Activated CD8-positive, alpha-beta T cell treated with anti-CD3 and anti-CD28 coated beads, Interleukin-2, amount 10 ng/mL, durations not matched to agents 7 days and 5 days (primary cell): ENCODE measurements around the gene COASY. TPM values are rescaled to one million over a fixed set of nuclear protein-coding genes. Genes with fewer than 3 reads are reported as not detected.
A peak's percentile ranks its signal among the peaks of the same experiment; 100 is the strongest.

Experiments
- ATAC-seq: fragments of 150-1000 bp; cut with Tn5 transposase; one replicate; pipeline ENCODE4 v1.10.0; 2021; ENCODE audit warnings: moderate library complexity
- CTCF ChIA-PET: fragments of 350-600 bp; sonication (Branson Sonifier 250); formaldehyde crosslinking; loops from one replicate; lab custom pipeline; 2021; ENCODE audit warnings: antibody characterized with exemption; lab: Charles Lee
- POLR2A ChIA-PET: fragments of 350-600 bp; sonication (Branson Sonifier 250); formaldehyde crosslinking; loops from one replicate; lab custom pipeline; 2021; ENCODE audit warnings: antibody characterized with exemption; lab: Charles Lee
- DNase-seq: peaks from one replicate; pipeline ENCODE4 v3.0.0-alpha.2; 2020
- H3K27ac Mint-ChIP-seq: one replicate; pipeline ENCODE4 v1.8.0; 2021; ENCODE audit warnings: mild to moderate bottlenecking, mixed read lengths
- H3K27me3 Mint-ChIP-seq: one replicate; pipeline ENCODE4 v1.8.0; 2021; ENCODE audit warnings: low read depth, mixed read lengths
- H3K36me3 Mint-ChIP-seq: one replicate; pipeline ENCODE4 v1.8.0; 2021; ENCODE audit warnings: low read depth, mixed read lengths
- H3K4me1 Mint-ChIP-seq: one replicate; pipeline ENCODE4 v1.8.0; 2021; ENCODE audit warnings: low read depth, mixed read lengths
- H3K4me3 Mint-ChIP-seq: one replicate; pipeline ENCODE4 v1.8.0; 2021; ENCODE audit warnings: mild to moderate bottlenecking, mixed read lengths
- H3K9me3 Mint-ChIP-seq: one replicate; pipeline ENCODE4 v1.8.0; 2022; ENCODE audit warnings: mixed read lengths; ENCODE audit not compliant: insufficient read depth
- total RNA-seq, 2 experiments: library from RNA; stranded (reverse); gene quantifications; one replicate each; pipeline ENCODE4 v1.2.3, GENCODE V29; 2021

The COASY gene
- total RNA-seq, 2 experiments from 2014 or later: 54.8 to 62.1 TPM

GRCh38 chr17:42578282-42578869 is 16.4 kb downstream of the COASY start:
- ATAC-seq (peak; percentile 54), DNase-seq (peak; percentile 84)
- peak overlapping the region; percentile 96 for H3K27ac Mint-ChIP-seq
- peaks cover 65% of the 10 kb centered on the region for H3K36me3 Mint-ChIP-seq
- H3K4me3 Mint-ChIP-seq: peak overlapping the region; percentile 98
- CTCF ChIA-PET: interaction anchor here (0.7 to 5.1 kb wide), 60 partner anchors 8 to 419 kb away, joined by 3 to 113 read pairs (median 6); partner anchors contain the start of genes BECN1, CCR10, CNTNAP1 and MLX
- POLR2A ChIA-PET: interaction anchor here (0.6 to 3.9 kb wide), 11 partner anchors 10 to 790 kb away, joined by 3 to 47 read pairs (median 7); partner anchors contain the start of genes BECN1, MLX, RETREG3 and TUBG1
- H3K4me1 Mint-ChIP-seq: peaks cover 43% of the 10 kb centered on the region
- no peaks in the 10 kb centered on the region for H3K9me3 Mint-ChIP-seq
- no peaks in the 10 kb centered on the region for H3K27me3 Mint-ChIP-seq

GRCh38 chr17:42579794-42580551 is 18.0 kb downstream of the COASY start:
- POLR2A ChIA-PET: interaction anchor here (0.7 to 3.5 kb wide), 2 partner anchors 29 to 784 kb away, joined by 4 to 17 read pairs; partner anchors contain the start of genes RETREG3 and TUBG1
- H3K27ac Mint-ChIP-seq: peak overlapping the region; percentile 56
- ATAC-seq (no peak), DNase-seq (no peak)
- peaks cover 32% of the 10 kb centered on the region for H3K4me1 Mint-ChIP-seq
- H3K27me3 Mint-ChIP-seq: no peaks in the 10 kb centered on the region
- H3K36me3 Mint-ChIP-seq: peaks cover 64% of the 10 kb centered on the region
- no peak overlapping the region for H3K4me3 Mint-ChIP-seq
- CTCF ChIA-PET: interaction anchor here (1.0 to 5.1 kb wide), 9 partner anchors 12 to 184 kb away, joined by 3 to 83 read pairs (median 4); partner anchors contain the start of genes CCR10, CNTNAP1, PLEKHH3 and RETREG3
- H3K9me3 Mint-ChIP-seq: no peaks in the 10 kb centered on the region

GRCh38 chr17:42581744-42582270 is 19.9 kb downstream of the COASY start:
- POLR2A ChIA-PET: interaction anchor here (1.4 kb wide), 1 partner anchor 10 kb away, joined by 3 read pairs; no protein-coding TSS in a partner anchor
- no peak for DNase-seq
- no peaks in the 10 kb centered on the region for H3K9me3 Mint-ChIP-seq
- ATAC-seq: no peak
- no peak overlapping the region for H3K4me3 Mint-ChIP-seq
- no peaks in the 10 kb centered on the region for H3K27me3 Mint-ChIP-seq
- H3K4me1 Mint-ChIP-seq: peaks cover 16% of the 10 kb centered on the region
- H3K36me3 Mint-ChIP-seq: peaks cover 65% of the 10 kb centered on the region
- CTCF ChIA-PET: interaction anchor here (1.0 kb wide), 1 partner anchor 24 kb away, joined by 3 read pairs; no protein-coding TSS in a partner anchor
- H3K27ac Mint-ChIP-seq: no peak overlapping the region

- Mint-ChIP-seq H3K36me3 (peaks cover 63% of the 10 kb centered on the region), H3K4me1 (peaks cover 1% of the 10 kb centered on the region)
Observed at GRCh38 chr17:42584880-42585279, 22.9 kb downstream of the COASY start.

GRCh38 chr17:42585353-42585752 is 23.4 kb downstream of the COASY start:
- H3K9me3 Mint-ChIP-seq: no peaks in the 10 kb centered on the region
- ATAC-seq (no peak), DNase-seq (no peak)
- no peak overlapping the region for H3K27ac Mint-ChIP-seq
- no peaks in the 10 kb centered on the region for H3K27me3 Mint-ChIP-seq
- peaks cover 61% of the 10 kb centered on the region for H3K36me3 Mint-ChIP-seq
- CTCF ChIA-PET: interaction anchor here (1.3 kb wide), 1 partner anchor 24 kb away, joined by 3 read pairs; the partner anchor contains the start of genes RETREG3 and TUBG1
- POLR2A ChIA-PET: no interaction called here
- H3K4me3 Mint-ChIP-seq: no peak overlapping the region
- peaks cover 4% of the 10 kb centered on the region for H3K4me1 Mint-ChIP-seq

More at GRCh38 chr17:42584880-42585279, 22.9 kb downstream of the COASY start:
- ATAC-seq (no peak), DNase-seq (no peak)
- Mint-ChIP-seq H3K9me3 (no peaks in the 10 kb centered on the region), H3K27ac (no peak overlapping the region), H3K27me3 (no peaks in the 10 kb centered on the region), H3K4me3 (no peak overlapping the region)
- CTCF ChIA-PET: no interaction called here
- POLR2A ChIA-PET: no interaction called here

GRCh38 chr17:42586514-42587230 is 24.7 kb downstream of the COASY start:
- Mint-ChIP-seq H3K4me3 (no peak overlapping the region), H3K4me1 (peaks cover 10% of the 10 kb centered on the region), H3K27ac (peak overlapping the region; percentile 37), H3K27me3 (no peaks in the 10 kb centered on the region), H3K36me3 (peaks cover 60% of the 10 kb centered on the region), H3K9me3 (no peaks in the 10 kb centered on the region)
- ATAC-seq: no peak
- DNase-seq: no peak
- CTCF ChIA-PET: interaction anchor here (0.9 to 3.6 kb wide), 4 partner anchors 8 to 174 kb away, joined by 3 to 26 read pairs (median 3); partner anchors contain the start of genes PSMC3IP, RAMP2, RETREG3 and TUBG1
- POLR2A ChIA-PET: interaction anchor here (0.7 to 1.4 kb wide), 2 partner anchors 22 to 66 kb away, joined by 3 read pairs; no protein-coding TSS in a partner anchor

GRCh38 chr17:42590886-42591285 is 28.9 kb downstream of the COASY start:
- H3K4me1 Mint-ChIP-seq: peaks cover 13% of the 10 kb centered on the region
- H3K36me3 Mint-ChIP-seq: peaks cover 36% of the 10 kb centered on the region
- H3K4me3 Mint-ChIP-seq: no peak overlapping the region
- H3K9me3 Mint-ChIP-seq: no peaks in the 10 kb centered on the region
- ATAC-seq: no peak
- POLR2A ChIA-PET: interaction anchor here (2.5 kb wide), 1 partner anchor 13 kb away, joined by 9 read pairs; the partner anchor contains the start of gene PSMC3IP
- no peak for DNase-seq
- CTCF ChIA-PET: interaction anchor here (2.7 kb wide), 1 partner anchor 13 kb away, joined by 17 read pairs; the partner anchor contains the start of gene PSMC3IP
- no peaks in the 10 kb centered on the region for H3K27me3 Mint-ChIP-seq
- peak overlapping the region; percentile 67 for H3K27ac Mint-ChIP-seq

- H3K27me3 Mint-ChIP-seq: no peaks in the 10 kb centered on the region
- H3K4me3 Mint-ChIP-seq: no peak overlapping the region
- CTCF ChIA-PET: interaction anchor here (1.1 to 2.7 kb wide), 2 partner anchors 14 to 18 kb away, joined by 3 to 17 read pairs; partner anchors contain the start of genes PSMC3IP and TUBG1
- POLR2A ChIA-PET: interaction anchor here (0.6 to 2.5 kb wide), 3 partner anchors 9 to 17 kb away, joined by 3 to 9 read pairs (median 3); partner anchors contain the start of gene PSMC3IP
- DNase-seq: no peak
- no peak overlapping the region for H3K27ac Mint-ChIP-seq
- no peaks in the 10 kb centered on the region for H3K9me3 Mint-ChIP-seq
- peaks cover 13% of the 10 kb centered on the region for H3K4me1 Mint-ChIP-seq
- ATAC-seq: no peak
- H3K36me3 Mint-ChIP-seq: peaks cover 34% of the 10 kb centered on the region
Observed at GRCh38 chr17:42591411-42591810, 29.5 kb downstream of the COASY start.

GRCh38 chr17:42596386-42596785 is 34.4 kb downstream of the COASY start:
- H3K4me1 Mint-ChIP-seq: peaks cover 7% of the 10 kb centered on the region
- no peaks in the 10 kb centered on the region for H3K9me3 Mint-ChIP-seq
- no peak overlapping the region for H3K4me3 Mint-ChIP-seq
- CTCF ChIA-PET: interaction anchor here (1.0 kb wide), 1 partner anchor 19 kb away, joined by 3 read pairs; the partner anchor contains the start of gene PSMC3IP
- H3K27me3 Mint-ChIP-seq: no peaks in the 10 kb centered on the region
- DNase-seq: no peak
- no peak for ATAC-seq
- H3K36me3 Mint-ChIP-seq: peaks cover 16% of the 10 kb centered on the region
- no peak overlapping the region for H3K27ac Mint-ChIP-seq
- POLR2A ChIA-PET: interaction anchor here (1.4 kb wide), 1 partner anchor 13 kb away, joined by 6 read pairs; the partner anchor contains the start of genes RETREG3 and TUBG1

- Mint-ChIP-seq H3K4me1 (peaks cover 10% of the 10 kb centered on the region), H3K36me3 (peaks cover 17% of the 10 kb centered on the region), H3K27ac (no peak overlapping the region), H3K9me3 (no peaks in the 10 kb centered on the region), H3K4me3 (no peak overlapping the region), H3K27me3 (no peaks in the 10 kb centered on the region)
- DNase-seq: no peak
- ChIA-PET CTCF (interaction anchor here (1.0 to 2.0 kb wide), 3 partner anchors 9 to 165 kb away, joined by 3 to 16 read pairs (median 3); partner anchors contain the start of gene PSMC3IP), POLR2A (interaction anchor here (0.7 kb wide), 1 partner anchor 9 kb away, joined by 3 read pairs; no protein-coding TSS in a partner anchor)
- ATAC-seq: no peak
Observed at GRCh38 chr17:42598905-42599304, 37.0 kb downstream of the COASY start.
